SK-N-SH (cell line): ENCODE data around the gene SLC15A1. TPM values are rescaled to one million over a fixed set of nuclear protein-coding genes. Genes with fewer than 3 reads are reported as not detected.
A peak's percentile ranks its signal among the peaks of the same experiment; 100 is the strongest.

ENCODE experiments used
- CTCF ChIA-PET: fragments of 300-600, 350-600 bp; formaldehyde crosslinking; extraction: SDS; loops from one replicate; lab custom pipeline; 2021; lab: Yijun Ruan, JAX
- POLR2A ChIA-PET: fragments of 350-600 bp; sonication (Branson Sonifier 250); formaldehyde crosslinking; extraction: SDS; loops from one replicate; lab custom pipeline; 2020; ENCODE audit warnings: antibody characterized with exemption, inconsistent platforms; lab: Yijun Ruan, JAX
- DNase-seq: peaks from one replicate; pipeline ENCODE4 v3.0.0; 2012
- H2AFZ ChIP-seq: fragments of 200-600 bp; sonication (generic); 2 replicates; pipeline ENCODE4 v1.8.1; 2016; ENCODE audit warnings: antibody characterized with exemption, mild to moderate bottlenecking, low read depth
- H3F3A ChIP-seq: fragments of 200-600 bp; sonication (generic); replicated peaks from 2 replicates; pipeline ENCODE3; 2016; ENCODE audit warnings: antibody characterized with exemption, mild to moderate bottlenecking; ENCODE audit not compliant: insufficient read depth
- H3K27ac ChIP-seq, 2 experiments: fragments of 200-500 bp in 1 of 2; fragments of 200-600 bp in 1 of 2; sonication (Bioruptor generic) in 1 of 2; sonication (generic), shearing (Covaris generic) in 1 of 2; 2 replicates each; pipeline versions ENCODE4 v1.5.1 to v1.6.1; 2014 to 2016; ENCODE audit warnings: low read depth in 2 of 2, inconsistent platforms in 1 of 2, low read length in 1 of 2, mild to moderate bottlenecking in 1 of 2, mixed read lengths in 1 of 2
- H3K27me3 ChIP-seq: fragments of 200-600 bp; sonication (generic), shearing (Covaris generic); 2 replicates; pipeline ENCODE4 v1.6.1; 2016; ENCODE audit warnings: mixed run types; ENCODE audit not compliant: insufficient read depth
- H3K36me3 ChIP-seq, 2 experiments: fragments of 200-500 bp in 1 of 2; fragments of 200-600 bp in 1 of 2; sonication (Bioruptor generic) in 1 of 2; sonication (generic) in 1 of 2; replicated peaks in 1 of 2; 2 replicates each; pipeline versions ENCODE3 to v1.5.1; 2014 to 2016; ENCODE audit warnings: low read length in 1 of 2, mild to moderate bottlenecking in 1 of 2; ENCODE audit not compliant: insufficient read depth in 2 of 2, control insufficient read depth in 1 of 2
- H3K4me1 ChIP-seq, 2 experiments: fragments of 200-500 bp in 1 of 2; fragments of 200-600 bp in 1 of 2; sonication (Bioruptor generic) in 1 of 2; sonication (generic), shearing (Covaris generic) in 1 of 2; 2 replicates each; pipeline versions ENCODE4 v1.5.1 to v1.6.1; 2014 to 2016; ENCODE audit warnings: low read depth in 1 of 2, low read length in 1 of 2, mixed run types in 1 of 2; ENCODE audit not compliant: insufficient read depth in 2 of 2, control insufficient read depth in 1 of 2
- H3K4me2 ChIP-seq: fragments of 200-600 bp; sonication (generic), shearing (Covaris generic); 2 replicates; pipeline ENCODE4 v1.6.1; 2017; ENCODE audit warnings: mixed run types
- H3K4me3 ChIP-seq, 2 experiments: fragments of 200-500 bp in 1 of 2; fragments of 200-600 bp in 1 of 2; sonication (Bioruptor generic) in 1 of 2; sonication (generic), shearing (Covaris generic) in 1 of 2; 2 replicates each; pipeline versions ENCODE4 v1.5.1 to v1.8.1; 2014 to 2016; ENCODE audit warnings: low read depth in 2 of 2, inconsistent platforms in 1 of 2, low read length in 1 of 2, mild to moderate bottlenecking in 1 of 2, mixed read lengths in 1 of 2, moderate library complexity in 1 of 2
- H3K79me2 ChIP-seq: fragments of 200-600 bp; sonication (generic); 2 replicates; pipeline ENCODE4 v1.8.1; 2017; ENCODE audit warnings: mild to moderate bottlenecking; ENCODE audit not compliant: insufficient read depth
- H3K9ac ChIP-seq: fragments of 200-600 bp; sonication (generic); 2 replicates; pipeline ENCODE4 v1.6.1; 2017; ENCODE audit warnings: mixed run types
- H3K9me2 ChIP-seq: fragments of 200-600 bp; sonication (generic); 2 replicates; pipeline ENCODE4 v1.6.1; 2017; ENCODE audit warnings: mixed run types
- H3K9me3 ChIP-seq: fragments of 200-600 bp; sonication (generic); 2 replicates; pipeline ENCODE4 v1.6.1; 2017; ENCODE audit warnings: mixed run types, mild to moderate bottlenecking, moderate library complexity
- H4K20me1 ChIP-seq: fragments of 200-600 bp; sonication (generic); 2 replicates; pipeline ENCODE4 v1.6.1; 2017; ENCODE audit warnings: mild to moderate bottlenecking, mixed run types; ENCODE audit not compliant: insufficient read depth
- CHD2 ChIP-seq: fragments of 150-350 bp; IDR thresholded peaks from 2 replicates; pipeline ENCODE4 v1.6.1; 2018; ENCODE audit warnings: low read length; ENCODE audit not compliant: partially characterized antibody
- FOXM1 ChIP-seq: IDR thresholded peaks from 2 replicates; pipeline ENCODE4 v1.4.0; 2012; ENCODE audit warnings: low read depth, mild to moderate bottlenecking
- GATA2 ChIP-seq: sonication (generic); formaldehyde crosslinking; IDR thresholded peaks from 2 replicates; pipeline ENCODE4 v1.5.0; 2020; ENCODE audit warnings: mild to moderate bottlenecking, missing genetic modification reagents
- JUND ChIP-seq: IDR thresholded peaks from 2 replicates; pipeline ENCODE4 v1.4.0; 2012
- MEF2A ChIP-seq: IDR thresholded peaks from 2 replicates; pipeline ENCODE4 v1.4.0; 2012; ENCODE audit warnings: low read depth, borderline replicate concordance
- MXI1 ChIP-seq: IDR thresholded peaks from 2 replicates; pipeline ENCODE4 v1.6.1; 2012; ENCODE audit warnings: mild to moderate bottlenecking, low read depth, low read length, improper control_type of control experiment
- NFIC ChIP-seq: IDR thresholded peaks from 2 replicates; pipeline ENCODE4 v1.4.0; 2012; ENCODE audit warnings: borderline replicate concordance
- RCOR1 ChIP-seq: fragments of 150-350 bp; IDR thresholded peaks from 2 replicates; pipeline ENCODE4 v1.6.1; 2017; ENCODE audit warnings: antibody characterized with exemption, low read length
- RFX5 ChIP-seq: IDR thresholded peaks from 2 replicates; pipeline ENCODE4 v1.6.1; 2012; ENCODE audit warnings: mild to moderate bottlenecking, improper control_type of control experiment, low read length
- RXRA ChIP-seq: IDR thresholded peaks from 2 replicates; pipeline ENCODE4 v1.4.0; 2012; ENCODE audit warnings: low read depth, mild to moderate bottlenecking, borderline replicate concordance
- TAF1 ChIP-seq: IDR thresholded peaks from 2 replicates; pipeline ENCODE4 v1.6.1; 2012; ENCODE audit warnings: low read depth, mild to moderate bottlenecking, low read length, moderate library complexity, borderline replicate concordance
- TCF12 ChIP-seq: IDR thresholded peaks from 2 replicates; pipeline ENCODE4 v1.4.0; 2012
- WGBS: methylation state at CpG from one replicate; pipeline ENCODE4 v1.1.6; 2017; ENCODE audit warnings: low lambda C conversion rate; 5-methylcytosine and 5-hydroxymethylcytosine counted together
- polyA plus RNA-seq, 3 experiments: library from polyadenylated mRNA; depleted of rRNA; stranded (reverse); fragments of >200 nt; gene quantifications; 2 replicates each; pipeline ENCODE4 v1.2.3, GENCODE V29; 2012
- TF ChIP-seq, protein P1 (sequence below): IDR thresholded peaks from 2 replicates; pipeline ENCODE4 v1.4.0; 2012; ENCODE audit warnings: low read depth, borderline replicate concordance
- TF ChIP-seq, protein P2 (sequence below): fragments of 150-350 bp; IDR thresholded peaks from 2 replicates; pipeline ENCODE4 v1.6.1; 2017; ENCODE audit warnings: antibody characterized with exemption, low read length, low read depth, borderline replicate concordance
- TF ChIP-seq, protein P3 (sequence below): IDR thresholded peaks from 2 replicates; pipeline ENCODE4 v1.6.1; 2012; ENCODE audit warnings: mild to moderate bottlenecking, low read depth, low read length, moderate library complexity
- TF ChIP-seq, protein P4 (sequence below): IDR thresholded peaks from 2 replicates; pipeline ENCODE4 v1.4.0; 2012; ENCODE audit warnings: low read depth
- TF ChIP-seq, protein P5 (sequence below): IDR thresholded peaks from 2 replicates; pipeline ENCODE4 v1.4.0; 2012; ENCODE audit warnings: low read depth, borderline replicate concordance
- TF ChIP-seq, protein P6 (sequence below): IDR thresholded peaks from 2 replicates; pipeline ENCODE4; 2012

SLC15A1 gene
- polyA plus RNA-seq, 1 of the 3 experiments (the other 2 are of a cell fraction), result not detected

DNA sequence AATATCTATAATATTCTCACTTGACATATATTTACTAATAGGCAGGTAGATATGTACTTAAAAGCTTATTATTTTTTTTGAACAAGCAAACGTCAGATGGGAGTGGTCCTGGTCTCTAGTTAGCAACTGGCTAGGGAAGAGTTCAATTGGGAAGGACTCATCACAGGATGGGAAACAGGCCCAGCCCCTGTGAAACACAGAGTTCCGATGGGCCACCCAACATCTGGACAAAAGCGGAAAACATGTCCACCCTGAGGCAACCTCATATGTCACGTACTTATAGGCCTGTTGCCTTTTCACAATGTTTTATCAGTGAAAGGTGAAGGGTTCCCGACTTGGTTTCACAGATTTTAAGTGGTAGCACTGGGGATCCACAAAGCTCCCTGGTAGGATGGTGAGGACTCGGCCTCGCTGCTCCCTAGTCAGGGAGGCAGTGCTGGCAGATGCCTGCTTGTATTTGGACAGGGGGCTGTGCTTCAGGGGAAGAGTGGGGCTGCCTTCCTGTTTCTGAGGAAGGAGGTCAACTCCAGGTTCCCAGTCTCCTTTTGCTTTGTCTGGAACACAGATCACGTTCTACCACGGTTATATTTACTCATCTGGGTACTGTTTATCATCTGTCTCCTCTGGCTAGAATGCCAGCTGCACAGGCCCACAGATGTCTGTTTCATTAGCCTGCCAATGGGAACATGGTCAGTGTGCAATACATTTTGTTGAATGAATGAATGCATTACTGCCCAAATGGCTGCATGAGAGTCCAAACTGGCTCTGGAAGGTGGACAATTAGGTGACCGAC, 49.4 kb upstream of the SLC15A1 start:
- H3F3A ChIP-seq, result no peaks in the 10 kb centered on the region
- peaks cover 0 to 27% of the 10 kb centered on the region in 2 experiments; a peak in 2 of 4 replicates for H3K4me1 ChIP-seq
- H3K36me3 ChIP-seq, result peaks cover 0 to under 1% of the 10 kb centered on the region in 2 experiments
- no peak overlapping the region for H3K4me2 ChIP-seq
- no peaks in the 10 kb centered on the region for H3K9me3 ChIP-seq
- 87% methylated on average over 10 of the region's 10 CpGs for WGBS
- H3K27ac ChIP-seq, result peak overlapping the region in 1 of 2 experiments; percentile 55; a peak in 2 of 4 replicates
- no peaks in the 10 kb centered on the region for H3K9me2 ChIP-seq
- DNase-seq, result peak; percentile 25
- H2AFZ ChIP-seq, result no peak overlapping the region
- POLR2A ChIA-PET, result no interaction called here
- no peak overlapping the region for H3K9ac ChIP-seq
- CTCF ChIA-PET, result interaction anchor here (0.9 to 1.4 kb wide), 2 partner anchors 149 to 232 kb away, joined by 3 read pairs; no protein-coding TSS in a partner anchor
- no peaks in the 10 kb centered on the region for H3K79me2 ChIP-seq
- H3K27me3 ChIP-seq, result no peaks in the 10 kb centered on the region
- no peak for TF ChIP-seq RXRA
- no peak for TF ChIP-seq JUND
- no peak overlapping the region for H3K4me3 ChIP-seq
- no peaks in the 10 kb centered on the region for H4K20me1 ChIP-seq

DNA sequence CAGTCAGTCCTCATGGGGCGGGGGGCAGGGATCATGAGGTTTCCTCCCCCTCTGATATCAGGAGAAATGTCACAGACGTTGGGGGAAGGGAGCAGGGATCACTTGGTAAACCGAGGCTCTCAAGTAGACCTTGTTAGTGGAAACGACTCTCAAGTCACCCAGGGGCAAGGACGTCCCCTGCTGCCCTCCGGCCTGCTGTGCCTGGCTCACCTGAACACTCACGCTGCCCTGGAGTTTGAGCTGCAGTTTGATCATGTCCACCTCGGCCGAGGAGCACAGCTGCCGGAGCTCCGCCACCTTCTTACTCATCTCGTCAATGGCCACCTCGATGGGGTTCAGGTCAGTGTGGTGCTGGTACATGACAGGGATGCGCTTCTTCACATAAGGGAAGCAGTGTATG, 47.6 kb upstream of the SLC15A1 start:
- CTCF ChIA-PET, result interaction anchor here (1.5 kb wide), 1 partner anchor 35 kb away, joined by 3 read pairs; no protein-coding TSS in a partner anchor
- no peak for DNase-seq
- TF ChIP-seq, protein P1, sequence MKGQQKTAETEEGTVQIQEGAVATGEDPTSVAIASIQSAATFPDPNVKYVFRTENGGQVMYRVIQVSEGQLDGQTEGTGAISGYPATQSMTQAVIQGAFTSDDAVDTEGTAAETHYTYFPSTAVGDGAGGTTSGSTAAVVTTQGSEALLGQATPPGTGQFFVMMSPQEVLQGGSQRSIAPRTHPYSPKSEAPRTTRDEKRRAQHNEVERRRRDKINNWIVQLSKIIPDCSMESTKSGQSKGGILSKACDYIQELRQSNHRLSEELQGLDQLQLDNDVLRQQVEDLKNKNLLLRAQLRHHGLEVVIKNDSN, result no peak
- TF ChIP-seq, protein P2, sequence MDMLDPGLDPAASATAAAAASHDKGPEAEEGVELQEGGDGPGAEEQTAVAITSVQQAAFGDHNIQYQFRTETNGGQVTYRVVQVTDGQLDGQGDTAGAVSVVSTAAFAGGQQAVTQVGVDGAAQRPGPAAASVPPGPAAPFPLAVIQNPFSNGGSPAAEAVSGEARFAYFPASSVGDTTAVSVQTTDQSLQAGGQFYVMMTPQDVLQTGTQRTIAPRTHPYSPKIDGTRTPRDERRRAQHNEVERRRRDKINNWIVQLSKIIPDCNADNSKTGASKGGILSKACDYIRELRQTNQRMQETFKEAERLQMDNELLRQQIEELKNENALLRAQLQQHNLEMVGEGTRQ, result no peak
- TF ChIP-seq FOXM1, result no peak
- TF ChIP-seq, protein P3, sequence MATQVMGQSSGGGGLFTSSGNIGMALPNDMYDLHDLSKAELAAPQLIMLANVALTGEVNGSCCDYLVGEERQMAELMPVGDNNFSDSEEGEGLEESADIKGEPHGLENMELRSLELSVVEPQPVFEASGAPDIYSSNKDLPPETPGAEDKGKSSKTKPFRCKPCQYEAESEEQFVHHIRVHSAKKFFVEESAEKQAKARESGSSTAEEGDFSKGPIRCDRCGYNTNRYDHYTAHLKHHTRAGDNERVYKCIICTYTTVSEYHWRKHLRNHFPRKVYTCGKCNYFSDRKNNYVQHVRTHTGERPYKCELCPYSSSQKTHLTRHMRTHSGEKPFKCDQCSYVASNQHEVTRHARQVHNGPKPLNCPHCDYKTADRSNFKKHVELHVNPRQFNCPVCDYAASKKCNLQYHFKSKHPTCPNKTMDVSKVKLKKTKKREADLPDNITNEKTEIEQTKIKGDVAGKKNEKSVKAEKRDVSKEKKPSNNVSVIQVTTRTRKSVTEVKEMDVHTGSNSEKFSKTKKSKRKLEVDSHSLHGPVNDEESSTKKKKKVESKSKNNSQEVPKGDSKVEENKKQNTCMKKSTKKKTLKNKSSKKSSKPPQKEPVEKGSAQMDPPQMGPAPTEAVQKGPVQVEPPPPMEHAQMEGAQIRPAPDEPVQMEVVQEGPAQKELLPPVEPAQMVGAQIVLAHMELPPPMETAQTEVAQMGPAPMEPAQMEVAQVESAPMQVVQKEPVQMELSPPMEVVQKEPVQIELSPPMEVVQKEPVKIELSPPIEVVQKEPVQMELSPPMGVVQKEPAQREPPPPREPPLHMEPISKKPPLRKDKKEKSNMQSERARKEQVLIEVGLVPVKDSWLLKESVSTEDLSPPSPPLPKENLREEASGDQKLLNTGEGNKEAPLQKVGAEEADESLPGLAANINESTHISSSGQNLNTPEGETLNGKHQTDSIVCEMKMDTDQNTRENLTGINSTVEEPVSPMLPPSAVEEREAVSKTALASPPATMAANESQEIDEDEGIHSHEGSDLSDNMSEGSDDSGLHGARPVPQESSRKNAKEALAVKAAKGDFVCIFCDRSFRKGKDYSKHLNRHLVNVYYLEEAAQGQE, result no peak
- no peak for TF ChIP-seq CHD2
- TF ChIP-seq NFIC, result no peak
- TF ChIP-seq MXI1, result no peak
- TF ChIP-seq RCOR1, result no peak
- no peak for TF ChIP-seq GATA2 (CRISPR knock-in tag)
- TF ChIP-seq, protein P4, sequence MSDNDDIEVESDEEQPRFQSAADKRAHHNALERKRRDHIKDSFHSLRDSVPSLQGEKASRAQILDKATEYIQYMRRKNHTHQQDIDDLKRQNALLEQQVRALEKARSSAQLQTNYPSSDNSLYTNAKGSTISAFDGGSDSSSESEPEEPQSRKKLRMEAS, result no peak
- no peak for TF ChIP-seq RFX5
- TF ChIP-seq TCF12, result no peak
- no peak for TF ChIP-seq RXRA
- TF ChIP-seq, protein P5, sequence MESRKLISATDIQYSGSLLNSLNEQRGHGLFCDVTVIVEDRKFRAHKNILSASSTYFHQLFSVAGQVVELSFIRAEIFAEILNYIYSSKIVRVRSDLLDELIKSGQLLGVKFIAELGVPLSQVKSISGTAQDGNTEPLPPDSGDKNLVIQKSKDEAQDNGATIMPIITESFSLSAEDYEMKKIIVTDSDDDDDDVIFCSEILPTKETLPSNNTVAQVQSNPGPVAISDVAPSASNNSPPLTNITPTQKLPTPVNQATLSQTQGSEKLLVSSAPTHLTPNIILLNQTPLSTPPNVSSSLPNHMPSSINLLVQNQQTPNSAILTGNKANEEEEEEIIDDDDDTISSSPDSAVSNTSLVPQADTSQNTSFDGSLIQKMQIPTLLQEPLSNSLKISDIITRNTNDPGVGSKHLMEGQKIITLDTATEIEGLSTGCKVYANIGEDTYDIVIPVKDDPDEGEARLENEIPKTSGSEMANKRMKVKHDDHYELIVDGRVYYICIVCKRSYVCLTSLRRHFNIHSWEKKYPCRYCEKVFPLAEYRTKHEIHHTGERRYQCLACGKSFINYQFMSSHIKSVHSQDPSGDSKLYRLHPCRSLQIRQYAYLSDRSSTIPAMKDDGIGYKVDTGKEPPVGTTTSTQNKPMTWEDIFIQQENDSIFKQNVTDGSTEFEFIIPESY, result no peak
- no peak for TF ChIP-seq MEF2A
- TF ChIP-seq, protein P6, sequence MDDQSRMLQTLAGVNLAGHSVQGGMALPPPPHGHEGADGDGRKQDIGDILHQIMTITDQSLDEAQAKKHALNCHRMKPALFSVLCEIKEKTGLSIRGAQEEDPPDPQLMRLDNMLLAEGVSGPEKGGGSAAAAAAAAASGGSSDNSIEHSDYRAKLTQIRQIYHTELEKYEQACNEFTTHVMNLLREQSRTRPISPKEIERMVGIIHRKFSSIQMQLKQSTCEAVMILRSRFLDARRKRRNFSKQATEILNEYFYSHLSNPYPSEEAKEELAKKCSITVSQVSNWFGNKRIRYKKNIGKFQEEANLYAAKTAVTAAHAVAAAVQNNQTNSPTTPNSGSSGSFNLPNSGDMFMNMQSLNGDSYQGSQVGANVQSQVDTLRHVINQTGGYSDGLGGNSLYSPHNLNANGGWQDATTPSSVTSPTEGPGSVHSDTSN, result no peak
- no peak for TF ChIP-seq TAF1

More for the DNA sequence above, 47.6 kb upstream of the SLC15A1 start:
- H3K36me3 ChIP-seq, result peaks cover 0 to 3% of the 10 kb centered on the region in 2 experiments
- no peaks in the 10 kb centered on the region for H3K79me2 ChIP-seq
- H3K9me3 ChIP-seq, result no peaks in the 10 kb centered on the region
- POLR2A ChIA-PET, result no interaction called here
- no peaks in the 10 kb centered on the region for H3K27me3 ChIP-seq
- H3K4me2 ChIP-seq, result no peak overlapping the region
- H2AFZ ChIP-seq, result no peak overlapping the region
- H3K4me1 ChIP-seq, result peaks cover 0 to 31% of the 10 kb centered on the region in 2 experiments; a peak in 2 of 4 replicates
- no peak overlapping the region for H3K27ac ChIP-seq
- no peak overlapping the region for H3K4me3 ChIP-seq
- no peaks in the 10 kb centered on the region for H3F3A ChIP-seq
- no peak overlapping the region for H3K9ac ChIP-seq
- no peaks in the 10 kb centered on the region for H3K9me2 ChIP-seq
- 88% methylated on average over 10 of the region's 14 CpGs for WGBS
- no peaks in the 10 kb centered on the region for H4K20me1 ChIP-seq
